Measurements from ENCODE around the gene USP2. TPM values are rescaled to one million over a fixed set of nuclear protein-coding genes. Genes with fewer than 3 reads are reported as not detected.

The USP2 gene
- total RNA-seq, 1 experiment from 2014 or later = 5.7 TPM

- H4K5ac ChIP-seq (ENCODE audit: insufficient read length, low read depth, low read length) = no peak overlapping the region
- H3K27me3 ChIP-seq (ENCODE audit: insufficient read depth, low read length) = peaks cover 23% of the 10 kb centered on the region; the same call in 1 of the 2 replicates
- peaks cover 4% of the 10 kb centered on the region for H3K23me2 ChIP-seq (ENCODE audit: insufficient read length, low read depth, low read length, poor library complexity, severe bottlenecking)
- H3K56ac ChIP-seq (ENCODE audit: insufficient read length, low read depth, low read length) = no peak overlapping the region
- H3K4ac ChIP-seq (ENCODE audit: low read depth, low read length) = no peak overlapping the region
- DNase-seq = no peak
- H4K8ac ChIP-seq (replicated peaks; ENCODE audit: insufficient read length, low read depth, low read length) = no peak overlapping the region
- no peaks in the 10 kb centered on the region for H3K79me1 ChIP-seq (ENCODE audit: insufficient read depth, low read depth, low read length, poor library complexity, severe bottlenecking)
- no peak overlapping the region for H2BK15ac ChIP-seq (ENCODE audit: low read depth, low read length)
- no CpG with 5 or more reads among the region's 6 CpGs for WGBS (ENCODE audit: extremely low coverage, insufficient read length, low lambda C conversion rate)
- Mint-ChIP-seq H3K4me1 (peaks cover 53 to 59% of the 10 kb centered on the region in 2 experiments), H3K36me3 (ENCODE audit: insufficient read depth in 1 of 3, low read depth in 3 of 3) (peaks cover 0 to 6% (median 2%) of the 10 kb centered on the region in 3 experiments; a peak in 5 of 7 replicates), H3K4me3 (peak overlapping the region in 1 of 2 experiments; percentile 83; a peak in 2 of 5 replicates), H3K9me3 (peaks cover 2 to 5% of the 10 kb centered on the region in 2 experiments; a peak in 2 of 5 replicates), H3K27me3 (ENCODE audit: low read depth) (peaks cover 67% of the 10 kb centered on the region), H3K27ac (no peak overlapping the region)
- H3K18ac ChIP-seq (ENCODE audit: insufficient read length, low read depth, low read length) = no peak overlapping the region
- peaks cover 7% of the 10 kb centered on the region; the same call in 1 of the 2 replicates for H3K4me1 ChIP-seq (ENCODE audit: insufficient read depth, low read length)
- H3K14ac ChIP-seq (ENCODE audit: insufficient read depth, low read length) = no peak overlapping the region
- no peak overlapping the region for H2AK5ac ChIP-seq (ENCODE audit: insufficient read length, low read length)
- no peak for TF ChIP-seq CTCF (conservative IDR thresholded peaks at IDR 0.05)
- no peak overlapping the region for H3K23ac ChIP-seq (ENCODE audit: insufficient read length, low read depth, low read length)
- H2BK120ac ChIP-seq (ENCODE audit: low read depth, low read length, poor library complexity, severe bottlenecking) = no peak overlapping the region
- no peak overlapping the region for H3K9ac ChIP-seq (ENCODE audit: extremely low read depth, insufficient read length, low read length)
- H3K9me3 ChIP-seq (ENCODE audit: control insufficient read depth, low read depth, low read length) = no peaks in the 10 kb centered on the region
- H3K27ac ChIP-seq (ENCODE audit: insufficient read length, low read depth, low read length) = no peak overlapping the region
- no peak overlapping the region for H2BK12ac ChIP-seq (ENCODE audit: insufficient read length, low read depth, low read length)
- no peak overlapping the region for H3K4me2 ChIP-seq (ENCODE audit: insufficient read depth, insufficient read length, low read length)
- no peak overlapping the region for H4K91ac ChIP-seq (ENCODE audit: insufficient read length, low read depth, low read length)
- H3T11ph ChIP-seq (ENCODE audit: low read length) = no peak overlapping the region
- H4K20me1 ChIP-seq (ENCODE audit: control insufficient read depth, insufficient read depth, insufficient read length) = peaks cover 4% of the 10 kb centered on the region
- H3K79me2 ChIP-seq (ENCODE audit: insufficient read depth, low read length) = no peaks in the 10 kb centered on the region
- no peak overlapping the region for H2BK20ac ChIP-seq (ENCODE audit: low read depth, low read length, poor library complexity, severe bottlenecking)
- no peak overlapping the region for H2BK5ac ChIP-seq (ENCODE audit: insufficient read length, low read length)
- H2AFZ ChIP-seq (ENCODE audit: low read length) = no peak overlapping the region
Observed at GRCh38 chr11:119365071-119365591, 16.4 kb downstream of the USP2 start.
